Measurements from ENCODE around the gene ZNF692.

Gene ZNF692

GRCh38 chr1:248881261-248881660, 22.4 kb upstream of the ZNF692 start:
- no peak for DNase-seq (ENCODE audit: low read depth in 2 of 2)

DNA sequence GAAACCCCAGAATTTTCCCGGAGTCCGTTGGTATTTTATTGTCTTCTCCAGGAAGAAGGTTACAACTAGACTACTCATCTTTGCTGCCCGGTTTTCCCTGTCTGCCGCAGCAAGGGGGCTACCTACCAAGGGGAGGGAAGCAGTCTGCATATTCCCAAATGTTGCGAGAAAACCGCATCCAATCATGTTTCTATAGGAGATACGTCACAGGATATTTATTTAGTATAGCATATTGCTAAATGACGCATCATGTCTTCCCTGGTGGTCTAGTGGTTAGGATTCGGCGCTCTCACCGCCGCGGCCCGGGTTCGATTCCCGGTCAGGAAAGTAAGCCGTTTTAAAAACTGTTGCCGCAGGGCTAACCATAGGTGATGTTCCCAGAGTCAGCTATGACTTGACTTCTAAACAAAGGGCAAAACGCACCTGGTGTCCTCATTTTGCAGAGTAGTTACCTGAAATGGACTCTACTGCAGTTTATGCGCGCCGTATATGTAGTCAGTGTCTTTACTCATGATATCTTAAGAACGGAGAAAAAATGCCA, 15.2 kb upstream of the ZNF692 start:
- peak; percentile 73 to 82 for DNase-seq (ENCODE audit: low read depth in 2 of 2)

GRCh38 chr1:248873409-248873992, 14.6 kb upstream of the ZNF692 start:
- DNase-seq (ENCODE audit: low read depth in 2 of 2): peak; percentile 96 to 97

DNA sequence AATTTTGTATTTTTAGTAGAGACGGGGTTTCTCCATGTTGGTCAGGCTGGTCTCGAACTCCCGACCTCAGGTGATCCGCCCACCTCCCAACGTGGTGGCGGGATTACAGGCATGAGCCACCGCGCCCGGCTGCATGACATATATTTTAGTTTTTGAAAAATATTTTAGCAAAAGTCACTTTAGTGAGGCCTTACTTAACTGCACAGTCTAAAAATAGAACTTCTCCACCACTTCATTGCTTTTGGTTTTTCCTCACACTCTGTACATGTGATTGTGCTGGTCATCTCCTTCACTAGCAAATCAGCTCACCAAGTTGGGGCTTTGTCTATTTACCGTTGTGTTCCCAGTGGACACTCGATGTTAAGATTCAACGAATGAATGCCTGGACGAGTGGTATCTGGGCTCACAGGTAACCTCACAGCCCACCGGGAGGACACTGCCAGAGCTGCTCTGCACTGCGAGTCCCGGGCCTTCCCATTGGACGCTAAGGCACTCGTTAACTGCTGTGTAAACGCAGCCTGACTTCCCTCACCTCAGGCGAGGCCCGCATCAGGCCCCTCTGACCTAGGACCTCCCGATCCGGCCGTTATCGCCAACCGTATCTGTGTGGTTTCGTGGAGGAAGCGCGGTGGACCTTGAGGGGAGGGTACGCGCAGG, 14.0 kb upstream of the ZNF692 start:
- peak; percentile 49 to 51 for DNase-seq (ENCODE audit: low read depth in 2 of 2)

- DNase-seq (ENCODE audit: low read depth in 2 of 2): no peak
These were observed 13.0 kb upstream of the ZNF692 start for GRCh38 chr1:248871837-248872401.

DNA sequence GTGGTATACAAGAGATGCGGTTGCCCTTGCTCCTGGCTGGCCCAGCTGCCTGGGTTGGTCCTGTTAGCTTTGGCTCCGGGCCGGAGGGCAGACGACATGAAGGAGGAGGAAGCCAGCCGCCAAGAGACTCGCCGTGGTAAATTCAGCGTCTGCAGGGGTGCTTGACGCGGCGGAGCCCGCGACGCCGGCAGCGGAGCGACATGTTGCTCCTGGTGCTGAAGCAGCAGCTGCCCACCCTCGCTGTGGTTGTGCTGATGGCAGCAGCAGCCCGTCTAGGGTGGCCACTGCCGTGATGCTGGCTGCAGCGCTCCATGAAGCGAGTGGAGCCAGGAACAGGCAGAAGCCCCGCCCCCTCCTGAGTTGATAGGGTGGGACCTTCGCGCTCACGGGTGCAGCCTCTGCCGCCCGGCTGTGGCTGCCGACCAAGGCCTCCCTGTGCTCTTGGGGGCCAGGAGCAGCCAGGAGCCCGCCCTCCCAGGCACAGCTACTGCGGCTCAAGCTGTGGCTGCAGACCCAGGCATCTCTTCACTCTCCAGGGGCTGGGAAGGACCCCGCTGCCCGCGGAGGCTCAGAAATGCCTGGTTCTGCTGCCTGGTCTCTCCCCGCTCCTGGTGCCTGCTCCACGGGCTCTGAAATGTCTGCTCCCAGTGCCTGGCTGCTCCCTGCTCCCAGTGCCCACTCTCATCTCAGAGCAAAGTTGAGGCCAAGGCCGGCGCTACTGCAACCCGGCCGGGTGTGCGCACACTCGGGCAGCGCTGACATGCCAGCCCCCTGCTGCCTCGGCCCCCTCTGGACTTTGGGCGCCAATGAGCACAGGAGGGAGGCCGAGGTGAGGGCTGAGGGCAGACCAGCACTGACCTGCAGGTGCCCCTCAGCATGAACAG, 4.4 kb upstream of the ZNF692 start:
- DNase-seq (ENCODE audit: low read depth in 2 of 2): peak; percentile 78 to 83

DNA sequence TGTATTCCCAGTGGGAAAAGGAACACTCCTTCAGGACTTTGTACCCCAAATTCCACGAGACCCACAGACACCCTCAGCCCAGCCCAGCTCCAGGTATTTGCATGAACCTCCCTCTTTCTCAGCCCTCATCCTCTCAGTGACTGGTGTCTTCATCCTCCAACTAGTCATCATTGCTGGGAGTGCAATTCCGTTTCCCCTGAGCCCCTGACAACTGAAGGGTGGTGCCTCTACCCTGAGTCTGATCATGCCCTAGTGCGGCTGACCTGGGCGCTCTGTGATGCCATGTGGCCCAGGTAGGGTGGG, 3.8 kb upstream of the ZNF692 start:
- no peak for DNase-seq (ENCODE audit: low read depth in 2 of 2)

DNA sequence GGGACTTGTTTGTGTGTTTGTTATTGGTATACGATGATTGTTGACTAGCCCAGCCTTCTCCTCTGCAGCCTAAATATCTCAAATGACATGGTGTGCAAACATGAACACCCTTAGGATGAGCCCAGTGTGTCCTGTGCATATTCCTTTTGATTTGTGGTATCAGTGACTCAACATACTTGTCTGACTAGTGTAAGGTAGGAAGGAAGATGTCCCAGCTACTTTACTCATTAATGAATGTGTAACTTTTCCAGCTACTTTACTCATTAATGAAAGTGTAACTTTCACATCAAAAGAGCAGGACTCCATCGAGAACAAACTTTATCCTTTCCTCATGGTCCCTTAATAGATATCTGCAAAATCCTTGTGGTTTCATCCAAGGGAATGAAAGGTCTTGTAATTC, 2.7 kb upstream of the ZNF692 start:
- DNase-seq (ENCODE audit: low read depth in 2 of 2): no peak

- no peak for DNase-seq (ENCODE audit: low read depth in 2 of 2)
These were observed 1.1 kb upstream of the ZNF692 start for GRCh38 chr1:248860007-248860406.

DNA sequence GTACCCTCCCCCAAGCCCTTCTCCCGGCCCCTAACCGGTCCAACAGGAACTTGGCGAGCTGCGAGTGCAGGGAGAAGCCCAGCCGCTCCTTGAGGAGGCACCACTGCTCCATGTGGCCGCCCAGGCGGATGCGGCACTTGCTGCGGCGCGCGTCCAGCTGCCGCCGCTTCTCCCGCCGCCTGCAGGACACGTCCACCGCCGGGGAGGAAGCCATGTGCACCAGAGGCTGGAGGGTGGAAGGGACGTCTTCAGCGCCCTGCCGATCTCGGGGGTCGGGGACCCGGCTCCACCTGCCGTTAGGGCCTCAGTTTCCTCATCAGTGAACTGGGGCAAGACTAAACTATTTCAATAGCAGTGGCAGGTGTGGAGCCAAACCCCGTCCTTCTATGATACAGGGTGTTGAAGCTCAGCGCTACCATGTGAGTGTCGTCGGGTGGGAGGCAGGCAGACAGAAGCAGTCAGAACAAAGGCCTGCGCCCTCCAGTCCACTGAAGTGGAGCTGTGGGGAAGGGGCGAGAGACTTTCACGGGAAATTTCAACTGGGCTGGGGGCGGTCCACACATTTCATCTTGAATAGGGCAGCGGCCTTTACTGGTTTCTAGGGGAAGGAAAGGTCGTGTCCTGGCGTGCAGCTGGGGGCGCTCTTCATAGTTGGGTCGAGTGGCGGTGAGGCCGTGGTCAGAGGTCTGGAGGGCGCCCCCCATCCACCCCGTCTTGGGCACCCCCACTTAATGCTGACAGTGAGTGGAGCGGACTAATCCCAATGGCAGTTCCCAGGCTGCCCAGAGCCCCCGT, 592 bp downstream of the ZNF692 start:
- peak in 1 of 2 donors; percentile 25 for DNase-seq (ENCODE audit: low read depth in 2 of 2)

DNA sequence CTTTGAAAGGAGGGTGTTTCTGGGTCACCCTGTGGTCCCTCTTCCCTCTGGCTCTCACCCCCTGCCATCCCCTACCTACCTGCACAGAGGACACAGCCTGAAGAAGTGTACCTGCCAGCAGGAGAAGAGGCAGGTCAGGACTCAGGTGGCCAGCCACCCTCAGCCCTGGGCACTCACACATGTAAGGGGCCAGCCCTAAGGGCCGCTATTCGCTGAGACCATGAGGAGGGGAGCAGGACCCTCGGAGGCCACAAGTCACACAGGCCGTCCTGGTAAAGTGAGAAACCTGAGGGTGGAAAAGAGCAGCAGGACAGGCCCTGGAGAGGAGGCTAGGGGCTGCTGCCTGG, 1.2 kb downstream of the ZNF692 start:
- no peak for DNase-seq (ENCODE audit: low read depth in 2 of 2)

DNA sequence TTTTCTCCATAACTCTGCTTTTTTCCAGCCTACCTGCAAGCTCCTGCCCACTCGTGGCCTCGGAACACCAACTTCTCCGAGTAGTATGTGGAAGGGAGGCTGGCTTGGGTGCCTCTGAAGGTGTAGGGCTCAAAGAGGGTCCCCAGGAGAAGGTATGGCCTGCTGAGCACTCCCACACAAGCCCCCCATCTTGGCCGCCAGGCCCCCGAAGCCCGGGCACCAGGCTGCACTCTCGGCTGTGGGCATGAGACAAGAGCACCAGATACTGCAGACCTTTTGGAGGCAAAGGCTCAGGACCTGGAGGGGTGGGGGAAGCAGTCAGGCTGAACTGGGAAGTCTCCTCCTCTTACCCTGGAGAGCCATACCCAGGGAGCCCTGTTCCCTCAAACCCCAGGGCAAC, 1.7 kb downstream of the ZNF692 start:
- DNase-seq (ENCODE audit: low read depth in 2 of 2): no peak

DNA sequence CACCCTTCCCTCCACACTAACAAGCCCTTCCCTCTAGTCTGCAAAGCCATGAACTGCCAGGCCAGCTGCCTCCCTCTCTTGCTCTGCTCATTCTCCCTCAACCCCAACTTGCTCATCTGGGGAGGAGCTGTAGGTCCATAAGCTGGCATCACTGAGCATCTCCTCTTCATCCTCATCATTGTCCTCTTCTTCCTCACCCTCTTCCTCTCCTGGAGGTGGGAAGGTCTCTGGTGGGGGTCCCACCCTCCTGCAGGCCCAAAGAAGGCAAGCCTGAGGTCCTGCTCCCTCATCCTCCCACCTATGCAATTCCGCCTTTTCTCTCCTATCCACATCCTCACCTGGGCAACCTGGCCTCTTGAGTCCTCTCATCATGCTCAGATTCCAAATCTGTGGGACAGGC, 2.7 kb downstream of the ZNF692 start:
- DNase-seq (ENCODE audit: low read depth in 2 of 2): no peak

GRCh38 chr1:248855580-248855979, 3.3 kb downstream of the ZNF692 start:
- DNase-seq (ENCODE audit: low read depth in 2 of 2): no peak

DNA sequence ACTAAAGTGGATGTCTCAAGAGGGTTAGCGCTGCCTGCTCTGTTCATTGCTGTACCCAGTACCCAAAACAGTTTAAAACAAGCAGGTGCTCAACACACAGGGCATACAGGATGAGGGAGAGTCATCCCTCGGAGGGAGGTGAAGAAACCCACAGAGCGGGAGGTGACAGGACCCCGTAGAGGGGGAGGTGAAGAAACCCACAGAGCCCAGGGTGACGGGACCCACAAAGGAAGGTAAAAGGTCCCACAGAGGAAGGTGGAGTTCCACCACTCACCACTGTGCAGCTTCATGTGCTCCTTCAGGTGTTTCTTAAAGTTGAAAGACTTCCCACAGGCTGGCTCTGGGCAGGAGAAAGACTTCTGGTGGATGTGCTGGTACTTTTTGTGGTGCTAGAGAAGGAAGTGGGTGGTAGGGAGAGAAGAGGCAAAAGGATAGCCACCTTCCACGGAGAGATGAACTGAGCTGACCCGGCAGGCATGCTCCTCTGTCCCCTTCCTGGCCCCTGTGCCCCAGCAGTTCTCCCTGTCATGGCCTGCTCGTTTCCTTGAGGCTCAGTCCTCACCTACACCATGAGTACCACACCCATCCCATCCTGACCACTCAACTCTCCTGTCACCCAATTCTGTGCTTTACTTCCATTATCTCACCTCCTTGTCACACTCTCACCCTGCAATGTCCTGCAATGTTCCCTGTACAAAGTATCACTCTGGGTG, 5.1 kb downstream of the ZNF692 start:
- no peak for DNase-seq (ENCODE audit: low read depth in 2 of 2)

GRCh38 chr1:248852481-248853405, 6.1 kb downstream of the ZNF692 start:
- DNase-seq (ENCODE audit: low read depth in 2 of 2): no peak

DNA sequence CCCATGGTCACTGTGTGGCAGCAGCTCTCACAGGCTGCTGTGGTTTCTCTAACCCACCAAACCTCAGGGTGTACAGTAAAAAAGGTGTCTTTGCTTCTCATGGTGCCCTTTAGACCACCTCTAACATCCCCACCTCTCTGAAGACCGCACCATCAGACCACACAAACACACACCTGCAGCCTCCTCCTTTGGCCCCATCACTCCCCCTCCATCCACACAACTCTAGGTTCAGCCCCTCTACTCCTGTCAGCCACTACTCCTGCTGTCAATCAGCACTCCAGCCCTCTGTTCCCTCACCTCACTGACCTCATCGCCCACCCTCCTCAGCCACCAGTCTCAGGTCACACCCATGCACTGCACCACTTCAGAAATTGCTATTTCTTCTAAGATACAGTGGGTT, 7.5 kb downstream of the ZNF692 start:
- DNase-seq (ENCODE audit: low read depth in 2 of 2): no peak

GRCh38 chr1:248850536-248851251, 8.2 kb downstream of the ZNF692 start:
- no peak for DNase-seq (ENCODE audit: low read depth in 2 of 2)

- no peak for DNase-seq (ENCODE audit: low read depth in 2 of 2)
These were observed 8.8 kb downstream of the ZNF692 start for GRCh38 chr1:248850124-248850523.
